Muscle layer of colon (tissue), 2 donors: ENCODE data around the gene TOMM7.
"Not testable (repeated sequence)": the region's sequence is repeated elsewhere in the genome, so short reads cannot be mapped to it uniquely, and the experiment has no call there.

Source experiments
- H3K27ac ChIP-seq: one replicate; pipeline ENCODE4 v1.7.0; 2013; ENCODE audit warnings: low read depth, mild to moderate bottlenecking, low read length, moderate library complexity
- H3K27me3 ChIP-seq, 2 donors: one replicate each; pipeline ENCODE4 v1.7.0; 2013; ENCODE audit warnings: low read length in 2 of 2, mild to moderate bottlenecking in 2 of 2; ENCODE audit not compliant: insufficient read depth in 2 of 2, control insufficient read depth in 1 of 2
- H3K36me3 ChIP-seq: one replicate; pipeline ENCODE4 v1.7.0; 2013; ENCODE audit warnings: mild to moderate bottlenecking, low read length; ENCODE audit not compliant: insufficient read depth
- H3K4me1 ChIP-seq: one replicate; pipeline ENCODE4 v1.7.0; 2013; ENCODE audit warnings: mild to moderate bottlenecking, low read length; ENCODE audit not compliant: insufficient read depth
- H3K4me3 ChIP-seq, 2 donors: one replicate each; pipeline ENCODE4 v1.7.0; 2013; ENCODE audit warnings: low read length in 2 of 2, low read depth in 1 of 2, mild to moderate bottlenecking in 1 of 2, moderate library complexity in 1 of 2
- H3K9ac ChIP-seq: one replicate; pipeline ENCODE4 v1.7.0; 2013; ENCODE audit warnings: low read length
- H3K9me3 ChIP-seq: one replicate; pipeline ENCODE4 v1.7.0; 2013; ENCODE audit warnings: mild to moderate bottlenecking, low read length
- donor health status: abdominal sarcoma.
- donor health status: Adenocarcinoma of cecum.

Gene TOMM7

GRCh38 chr7:22851145-22851544 is 28.5 kb upstream of the TOMM7 start:
- Histone ChIP-seq H3K36me3 (no peaks in the 10 kb centered on the region), H3K4me3 (no peak overlapping the region), H3K27ac (no peak overlapping the region), H3K27me3 (no peaks in the 10 kb centered on the region), H3K4me1 (peaks cover 19% of the 10 kb centered on the region), H3K9me3 (no peaks in the 10 kb centered on the region), H3K9ac (no peak overlapping the region)

- not testable (repeated sequence) for H3K9ac ChIP-seq, H3K4me3 ChIP-seq, H3K27ac ChIP-seq, H3K27me3 ChIP-seq, H3K9me3 ChIP-seq, H3K36me3 ChIP-seq
- peaks cover 12% of the 10 kb centered on the region for H3K4me1 ChIP-seq
These were observed 27.7 kb upstream of the TOMM7 start for GRCh38 chr7:22850394-22850793.

- Histone ChIP-seq H3K36me3 (no peaks in the 10 kb centered on the region), H3K27ac (no peak overlapping the region), H3K27me3 (no peaks in the 10 kb centered on the region), H3K9ac (no peak overlapping the region), H3K4me3 (no peak overlapping the region), H3K4me1 (peaks cover 6% of the 10 kb centered on the region), H3K9me3 (no peaks in the 10 kb centered on the region)
These were observed 27.0 kb upstream of the TOMM7 start for GRCh38 chr7:22849662-22850061.

- no peaks in the 10 kb centered on the region for H3K9me3 ChIP-seq
- H3K4me3 ChIP-seq = no peak overlapping the region
- no peaks in the 10 kb centered on the region for H3K27me3 ChIP-seq
- H3K9ac ChIP-seq = no peak overlapping the region
- H3K36me3 ChIP-seq = no peaks in the 10 kb centered on the region
- no peak overlapping the region for H3K27ac ChIP-seq
- peaks cover 6% of the 10 kb centered on the region for H3K4me1 ChIP-seq
These were observed 26.5 kb upstream of the TOMM7 start for GRCh38 chr7:22849172-22849571.

GRCh38 chr7:22846961-22847360 is 24.3 kb upstream of the TOMM7 start:
- no peak overlapping the region for H3K27ac ChIP-seq
- no peaks in the 10 kb centered on the region for H3K27me3 ChIP-seq
- no peaks in the 10 kb centered on the region for H3K36me3 ChIP-seq
- no peaks in the 10 kb centered on the region for H3K9me3 ChIP-seq
- H3K4me1 ChIP-seq = peaks cover 10% of the 10 kb centered on the region
- H3K9ac ChIP-seq = no peak overlapping the region
- no peak overlapping the region for H3K4me3 ChIP-seq

- no peak overlapping the region for H3K27ac ChIP-seq
- no peak overlapping the region for H3K9ac ChIP-seq
- no peak overlapping the region for H3K4me3 ChIP-seq
- no peaks in the 10 kb centered on the region for H3K36me3 ChIP-seq
- H3K4me1 ChIP-seq = peaks cover 11% of the 10 kb centered on the region
- H3K27me3 ChIP-seq = no peaks in the 10 kb centered on the region
- no peaks in the 10 kb centered on the region for H3K9me3 ChIP-seq
These were observed 22.7 kb upstream of the TOMM7 start for GRCh38 chr7:22845221-22845834.

GRCh38 chr7:22843681-22844309 is 21.1 kb upstream of the TOMM7 start:
- Histone ChIP-seq H3K4me1 (peaks cover 5% of the 10 kb centered on the region), H3K4me3 (no peak overlapping the region), H3K9ac (no peak overlapping the region), H3K27me3 (no peaks in the 10 kb centered on the region), H3K36me3 (no peaks in the 10 kb centered on the region), H3K27ac (no peak overlapping the region), H3K9me3 (no peaks in the 10 kb centered on the region)

- Histone ChIP-seq H3K36me3 (no peaks in the 10 kb centered on the region), H3K27ac (no peak overlapping the region), H3K27me3 (no peaks in the 10 kb centered on the region), H3K9me3 (no peaks in the 10 kb centered on the region), H3K9ac (no peak overlapping the region), H3K4me1 (peaks cover 5% of the 10 kb centered on the region), H3K4me3 (no peak overlapping the region)
These were observed 20.3 kb upstream of the TOMM7 start for GRCh38 chr7:22842973-22843372.

GRCh38 chr7:22842383-22842941 is 19.8 kb upstream of the TOMM7 start:
- Histone ChIP-seq H3K4me1 (peaks cover 5% of the 10 kb centered on the region), H3K9ac (no peak overlapping the region), H3K4me3 (no peak overlapping the region), H3K9me3 (no peaks in the 10 kb centered on the region), H3K27me3 (no peaks in the 10 kb centered on the region), H3K27ac (no peak overlapping the region), H3K36me3 (no peaks in the 10 kb centered on the region)

GRCh38 chr7:22841954-22842353 is 19.3 kb upstream of the TOMM7 start:
- H3K27me3 ChIP-seq = no peaks in the 10 kb centered on the region
- peaks cover 5% of the 10 kb centered on the region for H3K4me1 ChIP-seq
- H3K36me3 ChIP-seq = no peaks in the 10 kb centered on the region
- H3K27ac ChIP-seq = no peak overlapping the region
- no peaks in the 10 kb centered on the region for H3K9me3 ChIP-seq
- no peak overlapping the region for H3K9ac ChIP-seq
- no peak overlapping the region for H3K4me3 ChIP-seq

- Histone ChIP-seq H3K4me1 (peaks cover 4% of the 10 kb centered on the region), H3K27ac (no peak overlapping the region), H3K9me3 (no peaks in the 10 kb centered on the region), H3K9ac (no peak overlapping the region), H3K27me3 (no peaks in the 10 kb centered on the region), H3K36me3 (no peaks in the 10 kb centered on the region), H3K4me3 (no peak overlapping the region)
These were observed 14.7 kb upstream of the TOMM7 start for GRCh38 chr7:22837308-22837707.

- not testable (repeated sequence) for H3K27me3 ChIP-seq, H3K4me3 ChIP-seq, H3K27ac ChIP-seq, H3K9me3 ChIP-seq, H3K4me1 ChIP-seq, H3K9ac ChIP-seq, H3K36me3 ChIP-seq
These were observed 13.9 kb upstream of the TOMM7 start for GRCh38 chr7:22836506-22836905.
